Activated CD4-positive, alpha-beta T cell treated with anti-CD3 and anti-CD28 coated beads for 4 hours (primary cell): Measurements from ENCODE around the gene PAX7.

Experiments
- DNase-seq, 2 donors: peaks; one replicate each; pipeline ENCODE4 v3.0.0-alpha.2; 2020

PAX7 gene

DNA sequence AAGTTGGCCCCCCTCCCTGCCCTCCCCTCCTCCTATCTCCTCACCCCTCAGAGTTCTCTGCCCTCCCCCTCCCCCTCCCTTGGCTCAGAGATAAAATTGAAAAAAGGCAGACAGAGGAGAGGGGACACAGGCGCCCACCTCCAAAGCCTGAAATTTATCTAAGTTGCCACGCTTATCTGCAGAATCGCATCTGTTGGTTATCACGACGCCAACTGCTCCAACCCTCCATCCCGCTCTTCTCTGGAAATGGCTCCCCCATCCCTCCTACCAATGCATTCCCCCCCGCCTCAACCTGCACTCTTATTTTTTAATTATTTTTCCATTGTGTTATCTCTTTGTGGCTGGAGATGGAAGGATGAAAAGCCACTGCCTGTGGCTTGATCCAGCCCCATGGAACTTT is 138.5 kb downstream of the PAX7 start:
- DNase-seq, result no peak

- DNase-seq, result no peak
Measured at GRCh38 chr1:18770799-18771198, 140.2 kb downstream of the PAX7 start.

- DNase-seq, result no peak
Measured at GRCh38 chr1:18773753-18774152, 143.1 kb downstream of the PAX7 start.

GRCh38 chr1:18775341-18775740 is 144.7 kb downstream of the PAX7 start:
- DNase-seq, result no peak

DNA sequence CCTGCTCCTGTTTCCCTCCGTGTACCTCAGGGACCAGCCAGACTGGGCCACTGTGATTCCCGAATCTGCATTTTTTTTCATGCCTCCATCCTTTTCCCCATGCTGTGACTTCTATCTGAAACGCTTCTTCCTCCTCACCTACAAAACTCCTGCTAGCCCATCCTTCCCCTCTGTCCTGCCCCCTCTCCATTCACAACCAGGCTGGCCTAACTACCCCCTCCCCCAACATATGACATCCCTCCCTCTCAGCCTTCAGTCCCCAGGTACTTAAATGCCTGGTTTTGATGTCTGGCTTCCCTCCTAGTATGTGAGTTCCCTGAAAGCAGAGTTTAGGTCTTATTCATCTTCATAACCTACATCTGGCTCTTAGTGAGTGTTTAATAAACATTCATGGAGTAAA is 146.1 kb downstream of the PAX7 start:
- DNase-seq, result no peak

DNA sequence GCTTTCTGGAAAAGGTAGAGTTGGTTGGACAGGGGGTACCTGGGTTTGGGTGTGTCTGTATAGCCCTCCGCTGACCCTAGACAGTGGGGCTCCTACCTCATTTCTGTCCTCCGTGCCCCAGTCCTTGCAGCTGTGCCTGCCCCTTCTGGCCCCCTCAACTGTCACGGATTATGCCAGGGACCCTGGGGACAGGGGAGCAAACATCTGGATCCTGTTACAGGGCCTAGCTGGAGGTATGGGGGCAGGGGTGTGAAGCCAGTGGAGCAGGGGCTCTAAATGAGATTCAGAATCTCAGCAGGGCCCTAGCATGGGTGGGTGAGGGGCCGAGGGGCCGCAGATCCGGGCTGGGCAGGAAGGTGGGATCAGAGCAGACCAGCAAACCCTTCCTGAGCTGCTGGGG is 147.8 kb downstream of the PAX7 start:
- no peak for DNase-seq

DNA sequence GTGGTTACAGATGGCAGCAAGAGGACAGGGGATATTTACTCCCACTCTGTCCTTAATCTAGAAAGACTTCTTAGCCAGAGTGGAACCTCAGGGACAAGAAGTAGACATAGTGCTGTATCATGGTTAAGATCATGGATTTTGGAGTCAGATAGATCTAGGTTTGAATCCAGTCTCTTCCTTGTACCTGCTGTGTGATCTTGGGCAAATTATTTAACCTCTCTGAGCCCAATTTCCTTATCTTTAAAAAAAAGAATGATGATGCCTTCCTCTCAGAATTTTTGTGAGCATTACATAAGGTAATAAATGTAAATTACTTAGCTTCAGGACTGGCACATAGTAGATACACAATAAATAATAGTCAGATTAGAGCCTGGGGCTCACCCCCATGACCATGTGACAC is 150.4 kb downstream of the PAX7 start:
- no peak for DNase-seq

DNA sequence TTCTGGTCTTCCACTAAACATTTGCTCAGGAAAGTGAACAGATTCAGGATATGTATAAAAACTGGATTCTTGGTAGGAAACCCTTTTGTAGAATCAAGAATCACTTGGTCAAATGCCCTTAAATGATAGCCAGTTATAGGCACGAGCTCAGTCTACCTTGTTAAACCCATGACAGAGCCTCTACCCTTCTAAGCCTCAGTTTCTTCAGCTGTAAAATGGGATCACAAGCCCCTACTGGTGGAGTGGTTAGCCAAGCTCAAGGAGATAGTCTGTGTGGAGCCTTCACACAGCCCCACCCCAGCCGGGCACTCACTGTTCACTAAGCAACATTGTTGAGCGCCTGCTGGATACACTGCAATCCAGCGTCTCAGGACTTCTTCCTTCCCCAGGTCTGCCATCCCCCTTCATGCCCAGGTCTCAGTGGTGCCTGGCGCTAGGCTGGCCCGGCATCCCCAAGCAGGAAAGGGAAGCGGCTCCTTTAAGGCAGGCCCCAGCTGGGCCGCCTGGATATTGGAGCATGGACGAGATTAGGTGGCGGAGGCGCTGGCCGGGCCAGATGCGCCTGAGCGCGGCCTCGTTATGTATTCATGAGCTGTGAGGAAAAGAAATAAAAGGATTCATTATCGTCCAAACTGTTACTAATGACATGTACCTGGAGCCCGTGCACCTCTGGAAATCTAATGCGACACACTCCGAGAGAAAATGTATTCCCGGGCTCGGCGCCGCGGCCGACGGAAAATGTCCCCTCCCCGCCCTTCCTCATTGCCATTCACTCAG is 153.2 kb downstream of the PAX7 start:
- DNase-seq, result no peak

GRCh38 chr1:18784482-18784831 is 153.8 kb downstream of the PAX7 start:
- no peak for DNase-seq

GRCh38 chr1:18786149-18786548 is 155.5 kb downstream of the PAX7 start:
- no peak for DNase-seq

- no peak for DNase-seq
Measured at GRCh38 chr1:18787825-18788385, 157.3 kb downstream of the PAX7 start.

DNA sequence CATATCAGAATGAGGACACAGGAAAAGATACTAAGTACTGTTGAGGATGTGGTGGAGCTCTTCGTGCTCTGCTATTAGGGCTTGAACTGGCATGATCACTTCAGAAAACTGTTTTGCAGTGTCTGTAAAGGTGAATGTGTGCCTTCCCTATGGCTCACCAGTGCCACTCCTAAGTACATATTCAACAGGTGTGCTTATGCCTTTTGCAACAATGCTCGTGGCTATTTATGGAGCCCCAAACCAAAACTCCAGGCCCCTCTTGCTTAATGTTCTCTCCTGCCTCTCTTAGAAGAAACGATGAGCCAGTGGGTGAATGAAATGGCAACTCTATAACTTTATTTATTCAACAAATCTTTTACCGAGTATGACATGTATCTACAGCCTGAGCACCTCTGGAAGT is 158.6 kb downstream of the PAX7 start:
- no peak for DNase-seq

DNA sequence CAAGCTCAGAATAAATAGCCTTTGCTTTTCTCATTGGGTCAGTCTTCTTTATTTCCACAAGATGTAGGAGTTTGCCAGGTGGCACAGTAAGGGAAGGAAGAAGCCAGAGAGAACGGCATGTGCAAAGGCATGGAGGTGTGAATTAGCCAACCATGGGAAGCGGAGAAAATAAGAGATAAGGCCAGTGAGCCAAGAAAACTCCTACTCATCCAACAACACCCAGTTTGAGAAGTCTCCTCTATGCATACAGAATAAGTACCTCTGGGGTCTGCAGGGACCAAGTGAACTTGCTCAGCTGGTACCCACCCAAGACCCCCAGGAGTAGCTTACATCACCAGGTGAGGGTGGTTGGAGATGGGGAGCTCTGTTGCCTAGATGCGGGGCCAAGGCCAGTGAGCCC is 162.1 kb downstream of the PAX7 start:
- DNase-seq, result no peak

DNA sequence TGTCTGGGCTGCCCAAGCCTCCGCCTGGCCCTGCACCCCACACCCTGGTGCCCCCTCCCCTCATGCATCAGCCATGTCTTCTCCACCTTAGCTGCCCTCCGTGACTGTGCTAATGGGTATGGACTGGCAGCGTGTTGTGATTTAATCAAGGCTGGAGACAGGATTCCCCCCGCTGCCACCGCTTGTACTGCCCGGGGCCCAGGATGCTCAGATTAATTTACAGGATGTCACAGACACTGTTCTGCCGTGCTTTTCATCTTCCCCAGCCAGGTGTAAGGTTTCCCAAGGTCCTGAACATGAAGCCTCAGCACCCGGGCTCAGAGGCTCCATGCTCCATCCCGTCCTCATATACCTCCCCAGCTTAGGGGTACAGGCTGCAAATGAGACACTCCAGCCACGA is 162.5 kb downstream of the PAX7 start:
- no peak for DNase-seq

GRCh38 chr1:18794051-18794450 is 163.4 kb downstream of the PAX7 start:
- DNase-seq, result no peak

- DNase-seq, result no peak
Measured at GRCh38 chr1:18794561-18794960, 163.9 kb downstream of the PAX7 start.

- no peak for DNase-seq
Measured at GRCh38 chr1:18795002-18795689, 164.5 kb downstream of the PAX7 start.

DNA sequence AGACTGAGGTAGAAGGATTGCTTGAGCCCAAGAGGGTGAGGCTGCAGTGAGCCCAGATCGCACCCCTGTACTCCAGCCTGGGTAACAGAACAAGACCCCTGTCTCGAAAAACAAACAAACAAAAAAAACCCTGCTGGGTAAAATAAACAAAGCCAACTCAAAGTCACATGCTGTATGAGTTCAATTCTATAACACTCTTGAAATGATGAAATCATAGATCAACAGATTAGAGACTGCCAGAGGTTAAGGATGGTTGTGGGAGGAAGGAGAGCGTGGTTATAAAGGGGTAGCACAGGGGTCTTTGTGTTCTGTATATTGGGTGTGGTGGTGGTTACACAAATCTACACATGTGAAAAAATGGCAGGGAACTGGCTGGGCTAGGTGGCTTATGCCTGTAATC is 166.3 kb downstream of the PAX7 start:
- DNase-seq, result no peak
